Mesenteric fat pad (tissue), 1 donor: ENCODE measurements around the gene TNRC18. TPM values are rescaled to one million over a fixed set of nuclear protein-coding genes. Genes with fewer than 3 reads are reported as not detected.
"Not testable (repeated sequence)": the region's sequence is repeated elsewhere in the genome, so short reads cannot be mapped to it uniquely, and the experiment has no call there.

Experiments used
- DNase-seq: peaks from one replicate; pipeline ENCODE4 v3.0.0-alpha.2; 2020; ENCODE audit warnings: low spot score
- total RNA-seq: library from RNA; stranded (reverse); fragmentation: NEBNext Ultra II Directional; extraction: Animal tissue kit (Norgen Biotek cat#: 25700); gene quantifications from one replicate; pipeline ENCODE4 v1.2.1, GENCODE V29; 2021
- donor health status: DM: yes; HTN: yes; CAD: no.

TNRC18 gene
- total RNA-seq, 1 donor from 2014 or later, result 69.4 TPM

GRCh38 chr7:5296611-5297226 lies 126.9 kb downstream of the TNRC18 start:
- DNase-seq, result no peak

GRCh38 chr7:5296015-5296610 lies 127.5 kb downstream of the TNRC18 start:
- no peak for DNase-seq

- no peak for DNase-seq
Measured at GRCh38 chr7:5295039-5296014, 128.3 kb downstream of the TNRC18 start.

- no peak for DNase-seq
Measured at GRCh38 chr7:5294169-5294987, 129.3 kb downstream of the TNRC18 start.

- not testable (repeated sequence) for DNase-seq
Measured at GRCh38 chr7:5291711-5292335, 131.8 kb downstream of the TNRC18 start.

- DNase-seq, result no peak
Measured at GRCh38 chr7:5291301-5291700, 132.3 kb downstream of the TNRC18 start.

- DNase-seq, result no peak
Measured at GRCh38 chr7:5289355-5289754, 134.3 kb downstream of the TNRC18 start.

- not testable (repeated sequence) for DNase-seq
Measured at GRCh38 chr7:5288560-5288959, 135.1 kb downstream of the TNRC18 start.

GRCh38 chr7:5287802-5288201 lies 135.8 kb downstream of the TNRC18 start:
- no peak for DNase-seq

- DNase-seq, result not testable (repeated sequence)
Measured at GRCh38 chr7:5287373-5287772, 136.3 kb downstream of the TNRC18 start.

- no peak for DNase-seq
Measured at GRCh38 chr7:5286933-5287332, 136.7 kb downstream of the TNRC18 start.

GRCh38 chr7:5284304-5285281 lies 139.0 kb downstream of the TNRC18 start:
- no peak for DNase-seq

GRCh38 chr7:5283421-5284303 lies 140.0 kb downstream of the TNRC18 start:
- DNase-seq, result no peak

GRCh38 chr7:5282543-5283316 lies 140.9 kb downstream of the TNRC18 start, which contains the start of gene SLC29A4:
SLC29A4 (plus strand) TSS chr7:5282943; CDS start chr7:5287817, 4,874 bp downstream.
- DNase-seq, result no peak

- DNase-seq, result not testable (repeated sequence)
Measured at GRCh38 chr7:5281598-5282500, 141.8 kb downstream of the TNRC18 start.

- no peak for DNase-seq
Measured at GRCh38 chr7:5279734-5280133, 143.9 kb downstream of the TNRC18 start.
